SK-N-SH (cell line): ENCODE results near the gene RNF4.

ENCODE experiments used
- EP300 ChIP-seq, 2 experiments: IDR thresholded peaks; 2 replicates each; pipeline versions ENCODE4 v1.4.0 to v1.6.1; 2012; ENCODE audit warnings: borderline replicate concordance in 1 of 2, low read depth in 1 of 2, low read length in 1 of 2
- EZH2phosphoT487 ChIP-seq: fragments of 200-600 bp; sonication (generic); IDR thresholded peaks from 2 replicates; pipeline ENCODE4 v1.6.1; 2017; ENCODE audit warnings: low read depth, mixed run types, mild to moderate bottlenecking, antibody characterized with exemption, moderate library complexity, borderline replicate concordance
- POLR2AphosphoS5 ChIP-seq: IDR thresholded peaks from 2 replicates; pipeline ENCODE4 v1.6.1; 2012; ENCODE audit warnings: low read depth, low read length
- RAD21 ChIP-seq: IDR thresholded peaks from 2 replicates; pipeline ENCODE4 v1.6.1; 2012; ENCODE audit warnings: mild to moderate bottlenecking, low read length
- YY1 ChIP-seq: IDR thresholded peaks from 2 replicates; pipeline ENCODE4 v1.4.0; 2012; ENCODE audit warnings: low read depth, mild to moderate bottlenecking

DNA sequence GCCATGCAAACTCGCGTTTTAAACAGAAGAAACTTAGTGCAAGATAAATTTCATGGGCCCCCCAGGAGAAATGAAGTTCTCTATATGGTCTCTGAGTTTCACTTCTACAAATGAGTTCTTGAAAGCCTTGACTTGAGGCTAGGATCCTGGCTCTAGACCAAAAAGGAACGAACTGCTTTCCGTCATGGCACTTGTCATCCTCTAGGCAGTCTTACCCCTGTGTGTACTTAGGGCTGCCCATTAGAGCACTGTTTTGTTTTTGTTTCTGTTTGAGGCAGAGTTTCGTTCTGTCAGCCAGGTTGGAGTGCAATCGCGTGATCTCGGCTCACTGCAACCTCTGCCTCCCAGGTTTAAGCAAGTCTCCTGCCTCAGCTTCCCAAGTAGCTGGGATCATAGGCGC is 29.0 kb downstream of the RNF4 start:
- TF ChIP-seq YY1 (no peak), EP300 (IDR thresholded peaks at IDR 0.05; ENCODE audit: borderline replicate concordance in 1 of 2, low read depth in 1 of 2, low read length in 1 of 2) (no peak), POLR2AphosphoS5 (no peak), RAD21 (no peak), EZH2phosphoT487 (no peak)
